Measurements from ENCODE around the gene DLG2. TPM values are rescaled to one million over a fixed set of nuclear protein-coding genes. Genes with fewer than 3 reads are reported as not detected.
A peak's percentile ranks its signal among the peaks of the same experiment; 100 is the strongest.

Gene DLG2
- total and polyA plus RNA-seq, 4 experiments from 2014 or later, result 0.78 to 2.7 (median 1.9) TPM

DNA sequence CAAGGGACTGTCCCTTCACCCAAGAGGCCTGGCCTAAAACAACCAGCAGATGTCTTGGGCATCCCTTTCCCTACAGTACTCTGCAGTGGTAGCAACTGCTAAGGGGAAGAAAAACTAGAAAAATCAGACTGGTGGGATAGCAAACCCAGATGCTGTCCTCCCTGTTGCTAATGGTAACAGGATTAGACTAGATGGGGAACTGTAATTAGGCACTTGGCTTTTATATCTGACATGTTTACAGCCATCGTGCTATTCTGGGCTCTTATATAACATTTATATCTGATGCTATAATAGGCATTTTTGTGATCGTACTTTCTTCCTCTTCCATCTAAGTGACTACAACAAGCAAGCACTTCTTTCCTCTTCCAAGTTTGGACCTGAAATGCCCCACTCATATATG lies 316.7 kb downstream of the DLG2 start:
- Histone ChIP-seq H3K27me3 (ENCODE audit: insufficient read depth, low read length) (no peaks in the 10 kb centered on the region), H3K36me3 (ENCODE audit: insufficient read depth, low read length) (no peaks in the 10 kb centered on the region), H3K9me3 (ENCODE audit: control insufficient read depth in 1 of 2, low read length in 2 of 2) (no peaks in the 10 kb centered on the region), H3K27ac (ENCODE audit: low read depth, low read length) (no peak overlapping the region), H3K4me1 (ENCODE audit: insufficient read depth, low read length) (no peaks in the 10 kb centered on the region), H3K4me3 (ENCODE audit: low read length in 2 of 2) (no peak overlapping the region)
- POLR2A ChIA-PET (ENCODE audit: partially characterized antibody), result no interaction called here
- Mint-ChIP-seq H3K4me1 (no peaks in the 10 kb centered on the region), H3K36me3 (no peaks in the 10 kb centered on the region), H3K27me3 (no peaks in the 10 kb centered on the region), H3K9me3 (peaks cover 4 to 52% (median 26%) of the 10 kb centered on the region in 8 donors), H3K27ac (no peak overlapping the region), H3K4me3 (no peak overlapping the region)
- intact Hi-C loops (cut with micrococcal nuclease), result no loop called here
- CTCF ChIA-PET (ENCODE audit: partially characterized antibody), result no interaction called here
- DNase-seq, result no peak

DNA sequence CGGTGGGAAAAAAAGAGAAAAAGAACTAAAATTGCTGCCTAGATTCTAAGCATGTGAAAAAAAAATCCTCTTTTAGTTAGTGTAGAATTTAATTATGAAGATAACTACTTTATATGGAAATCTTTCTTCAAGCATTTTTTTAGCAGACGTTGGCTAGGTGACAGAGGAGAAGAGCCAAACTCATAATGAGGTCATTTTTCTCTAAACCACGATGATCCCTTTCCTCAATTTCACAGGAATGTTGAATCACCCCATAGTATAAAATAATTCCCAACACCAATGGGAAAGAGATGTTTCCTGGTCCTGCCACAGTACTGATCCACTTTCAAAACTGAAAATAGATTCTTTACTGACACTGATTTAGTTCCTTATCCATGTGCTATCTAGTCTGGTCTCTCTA lies 319.8 kb downstream of the DLG2 start:
- H3K4me1 Mint-ChIP-seq, result no peaks in the 10 kb centered on the region
- Histone ChIP-seq H3K27ac (ENCODE audit: low read depth, low read length) (no peak overlapping the region), H3K9me3 (ENCODE audit: control insufficient read depth in 1 of 2, low read length in 2 of 2) (no peaks in the 10 kb centered on the region), H3K27me3 (ENCODE audit: insufficient read depth, low read length) (no peaks in the 10 kb centered on the region), H3K4me1 (ENCODE audit: insufficient read depth, low read length) (no peaks in the 10 kb centered on the region), H3K4me3 (ENCODE audit: low read length in 2 of 2) (no peak overlapping the region), H3K36me3 (ENCODE audit: insufficient read depth, low read length) (no peaks in the 10 kb centered on the region)
- no peak for DNase-seq
- no peak overlapping the region for H3K27ac Mint-ChIP-seq
- no peaks in the 10 kb centered on the region for H3K36me3 Mint-ChIP-seq
- H3K4me3 Mint-ChIP-seq, result no peak overlapping the region
- peaks cover 2 to 47% (median 29%) of the 10 kb centered on the region in 8 donors for H3K9me3 Mint-ChIP-seq
- intact Hi-C loops (cut with micrococcal nuclease), result no loop called here
- H3K27me3 Mint-ChIP-seq, result no peaks in the 10 kb centered on the region
- ChIA-PET POLR2A (ENCODE audit: partially characterized antibody) (no interaction called here), CTCF (ENCODE audit: partially characterized antibody) (no interaction called here)

DNA sequence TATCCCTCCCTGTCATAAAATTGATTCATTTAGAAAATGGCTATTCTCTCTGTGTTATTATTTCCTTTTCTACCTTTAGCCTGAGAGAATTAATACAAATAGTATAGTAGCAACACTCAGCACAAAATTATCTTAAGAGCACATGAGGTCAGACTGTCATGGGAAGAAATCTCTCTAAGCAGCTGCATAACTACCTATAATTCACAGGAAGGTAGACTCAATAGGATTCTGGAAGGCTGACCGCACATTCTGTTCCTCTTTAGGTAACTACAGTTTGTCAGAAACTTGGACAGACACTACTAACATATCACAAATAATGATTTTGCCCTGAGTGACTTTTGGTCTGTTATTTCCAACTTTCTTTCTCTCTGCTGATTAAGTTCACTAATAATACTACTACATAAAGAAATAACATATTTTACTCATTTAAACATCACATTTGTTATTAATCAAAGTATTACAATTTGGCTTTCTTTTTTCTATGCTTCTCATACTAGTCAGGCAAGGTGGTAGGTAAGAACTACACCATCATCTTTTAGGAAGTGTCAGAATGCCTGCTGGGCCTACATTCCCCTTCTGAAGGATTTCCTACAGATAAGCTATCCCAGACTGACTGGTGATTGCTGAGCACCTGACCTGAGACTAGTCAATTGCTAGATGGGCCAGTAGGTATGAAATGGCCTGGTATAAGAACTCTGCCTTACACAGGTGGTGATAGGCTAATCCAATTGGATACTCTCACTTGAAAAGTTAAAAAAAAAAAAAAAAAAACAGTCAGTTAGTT lies 325.1 kb downstream of the DLG2 start:
- H3K9me3 Mint-ChIP-seq, result peaks cover 5 to 36% (median 20%) of the 10 kb centered on the region in 8 donors
- Histone ChIP-seq H3K36me3 (ENCODE audit: insufficient read depth, low read length) (no peaks in the 10 kb centered on the region), H3K4me3 (ENCODE audit: low read length in 2 of 2) (no peak overlapping the region), H3K9me3 (ENCODE audit: control insufficient read depth in 1 of 2, low read length in 2 of 2) (no peaks in the 10 kb centered on the region), H3K27me3 (ENCODE audit: insufficient read depth, low read length) (no peaks in the 10 kb centered on the region), H3K27ac (ENCODE audit: low read depth, low read length) (no peak overlapping the region), H3K4me1 (ENCODE audit: insufficient read depth, low read length) (no peaks in the 10 kb centered on the region)
- H3K36me3 Mint-ChIP-seq, result no peaks in the 10 kb centered on the region
- POLR2A ChIA-PET (ENCODE audit: partially characterized antibody), result no interaction called here
- CTCF ChIA-PET (ENCODE audit: partially characterized antibody), result no interaction called here
- no peaks in the 10 kb centered on the region for H3K4me1 Mint-ChIP-seq
- no peaks in the 10 kb centered on the region for H3K27me3 Mint-ChIP-seq
- intact Hi-C loops (cut with micrococcal nuclease), result no loop called here
- DNase-seq, result no peak
- H3K27ac Mint-ChIP-seq, result no peak overlapping the region
- no peak overlapping the region for H3K4me3 Mint-ChIP-seq

DNA sequence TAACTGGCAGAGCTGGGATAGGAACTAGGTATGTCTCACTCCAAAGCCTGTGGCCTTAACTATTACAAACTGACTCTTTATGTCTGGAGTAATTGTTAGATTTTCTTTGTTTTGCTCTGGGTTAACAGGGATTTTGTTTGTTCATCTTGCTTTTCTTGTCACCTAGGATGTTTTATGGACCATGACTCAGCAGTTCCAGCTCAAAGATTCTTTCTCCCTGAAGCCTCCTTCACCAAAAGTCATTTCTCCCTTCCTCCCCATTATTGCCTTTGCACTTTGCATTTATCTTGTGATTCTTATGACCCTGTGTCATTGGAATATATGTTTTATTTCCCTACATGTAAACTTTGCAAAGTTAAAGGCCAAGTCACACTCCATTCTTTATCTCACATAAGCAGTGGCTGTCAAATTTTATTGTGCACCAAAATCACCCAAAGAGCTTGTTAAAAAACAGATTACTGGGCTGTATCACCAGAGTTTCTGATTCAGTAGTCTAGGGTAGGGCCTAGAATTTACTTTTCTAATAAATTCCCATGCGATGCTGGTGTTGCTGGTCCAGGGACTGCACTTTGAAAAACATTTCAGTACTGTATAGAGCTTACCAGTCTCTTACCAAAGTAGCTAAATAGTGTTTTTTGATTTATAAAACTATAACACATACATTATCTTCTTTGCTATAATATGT lies 327.7 kb downstream of the DLG2 start:
- Histone ChIP-seq H3K4me1 (ENCODE audit: insufficient read depth, low read length) (no peaks in the 10 kb centered on the region), H3K36me3 (ENCODE audit: insufficient read depth, low read length) (no peaks in the 10 kb centered on the region), H3K9me3 (ENCODE audit: control insufficient read depth in 1 of 2, low read length in 2 of 2) (no peaks in the 10 kb centered on the region), H3K27ac (ENCODE audit: low read depth, low read length) (no peak overlapping the region), H3K27me3 (ENCODE audit: insufficient read depth, low read length) (no peaks in the 10 kb centered on the region), H3K4me3 (ENCODE audit: low read length in 2 of 2) (no peak overlapping the region)
- DNase-seq, result no peak
- Mint-ChIP-seq H3K36me3 (no peaks in the 10 kb centered on the region), H3K27ac (no peak overlapping the region), H3K9me3 (peaks cover 2 to 27% (median 13%) of the 10 kb centered on the region in 8 donors), H3K27me3 (no peaks in the 10 kb centered on the region), H3K4me3 (no peak overlapping the region), H3K4me1 (no peaks in the 10 kb centered on the region)
- intact Hi-C loops (cut with micrococcal nuclease), result no loop called here
- ChIA-PET CTCF (ENCODE audit: partially characterized antibody) (no interaction called here), POLR2A (ENCODE audit: partially characterized antibody) (no interaction called here)

DNA sequence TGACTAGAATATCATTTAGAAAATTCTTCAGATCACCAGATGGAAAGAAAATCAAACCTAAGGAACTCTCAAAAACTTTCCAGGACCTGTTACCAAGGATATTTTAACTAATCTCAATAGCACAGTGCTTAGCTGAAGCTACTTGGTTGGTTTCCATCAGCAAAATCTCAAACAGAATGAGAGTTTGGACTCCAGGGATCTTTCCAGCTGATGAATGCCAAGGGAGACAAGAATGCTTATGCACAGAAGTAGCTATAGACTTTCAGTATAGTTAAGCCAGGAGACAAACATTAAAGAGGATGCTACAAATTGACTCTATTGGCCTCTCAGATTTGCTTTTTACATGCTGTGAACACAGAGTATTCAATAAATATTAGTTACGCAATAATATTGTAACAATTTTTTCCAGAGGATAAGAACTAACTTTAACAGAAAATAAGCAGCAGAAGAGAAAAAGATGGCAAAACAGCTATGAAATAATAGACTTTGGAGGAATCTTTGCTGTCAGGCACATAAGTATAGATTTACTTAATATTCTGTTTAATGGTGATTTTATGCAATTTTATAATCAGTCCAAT lies 331.4 kb downstream of the DLG2 start:
- Histone ChIP-seq H3K27me3 (ENCODE audit: insufficient read depth, low read length) (no peaks in the 10 kb centered on the region), H3K4me1 (ENCODE audit: insufficient read depth, low read length) (no peaks in the 10 kb centered on the region), H3K27ac (ENCODE audit: low read depth, low read length) (no peak overlapping the region), H3K9me3 (ENCODE audit: control insufficient read depth in 1 of 2, low read length in 2 of 2) (no peaks in the 10 kb centered on the region), H3K4me3 (ENCODE audit: low read length in 2 of 2) (no peak overlapping the region), H3K36me3 (ENCODE audit: insufficient read depth, low read length) (no peaks in the 10 kb centered on the region)
- Mint-ChIP-seq H3K27ac (no peak overlapping the region), H3K9me3 (peaks cover 2 to 22% (median 9%) of the 10 kb centered on the region in 8 donors), H3K36me3 (no peaks in the 10 kb centered on the region), H3K4me1 (no peaks in the 10 kb centered on the region), H3K4me3 (no peak overlapping the region), H3K27me3 (no peaks in the 10 kb centered on the region)
- intact Hi-C loops (cut with micrococcal nuclease), result no loop called here
- DNase-seq, result no peak
- CTCF ChIA-PET (ENCODE audit: partially characterized antibody), result no interaction called here
- POLR2A ChIA-PET (ENCODE audit: partially characterized antibody), result no interaction called here

DNA sequence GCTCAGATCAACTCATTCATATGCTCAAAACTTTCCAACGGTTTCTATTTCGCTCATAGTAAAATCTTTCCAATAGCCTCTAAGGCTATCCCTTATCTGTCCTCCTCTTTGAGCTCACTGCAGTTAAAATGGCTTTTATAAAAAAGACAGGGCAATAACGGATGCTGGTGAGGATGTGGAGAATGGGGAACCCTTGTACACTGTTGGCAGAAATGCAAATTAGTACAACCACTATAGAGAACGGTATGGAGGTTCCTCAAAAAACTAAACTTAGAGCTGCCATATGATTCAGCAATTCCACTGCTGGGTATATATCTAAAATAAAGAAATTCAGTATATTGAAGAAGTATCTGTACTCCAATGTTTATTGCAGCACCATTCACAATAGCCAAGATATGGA lies 345.6 kb downstream of the DLG2 start:
- H3K36me3 ChIP-seq (ENCODE audit: insufficient read depth, low read length), result no peaks in the 10 kb centered on the region
- no peak overlapping the region for H3K27ac ChIP-seq (ENCODE audit: low read depth, low read length)
- Mint-ChIP-seq H3K4me3 (no peak overlapping the region), H3K36me3 (no peaks in the 10 kb centered on the region), H3K27ac (no peak overlapping the region), H3K9me3 (peaks cover 0 to 13% (median 4%) of the 10 kb centered on the region in 8 donors), H3K27me3 (no peaks in the 10 kb centered on the region), H3K4me1 (peaks cover 0 to 4% (median 0%) of the 10 kb centered on the region in 4 donors)
- H3K4me3 ChIP-seq (ENCODE audit: low read length in 2 of 2), result no peak overlapping the region
- ChIA-PET CTCF (ENCODE audit: partially characterized antibody) (no interaction called here), POLR2A (ENCODE audit: partially characterized antibody) (no interaction called here)
- intact Hi-C loops (cut with micrococcal nuclease), result no loop called here
- no peak for DNase-seq
- no peaks in the 10 kb centered on the region for H3K9me3 ChIP-seq (ENCODE audit: control insufficient read depth in 1 of 2, low read length in 2 of 2)
- no peaks in the 10 kb centered on the region for H3K4me1 ChIP-seq (ENCODE audit: insufficient read depth, low read length)
- H3K27me3 ChIP-seq (ENCODE audit: insufficient read depth, low read length), result no peaks in the 10 kb centered on the region

DNA sequence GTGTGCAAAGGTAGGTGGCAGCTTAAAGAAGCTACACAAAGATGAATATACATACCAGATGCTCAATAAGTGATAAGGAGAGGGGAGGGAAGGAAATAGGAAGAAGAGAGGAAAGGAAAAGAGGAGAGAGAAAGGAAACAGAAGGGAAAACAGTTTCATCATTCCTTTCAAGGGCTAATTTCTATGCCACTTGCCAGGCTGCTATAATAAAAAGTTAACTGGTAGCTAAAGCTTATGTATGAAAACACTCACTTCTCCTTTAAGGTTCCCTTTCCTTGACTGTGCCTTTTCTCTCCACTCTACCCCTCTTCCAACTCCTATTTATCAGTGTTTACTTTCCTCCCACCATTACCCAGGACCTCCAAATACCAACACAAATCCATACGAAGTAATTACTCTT lies 347.9 kb downstream of the DLG2 start:
- intact Hi-C loops (cut with micrococcal nuclease), result no loop called here
- peaks cover 0 to 15% (median 3%) of the 10 kb centered on the region in 8 donors for H3K9me3 Mint-ChIP-seq
- no peak overlapping the region for H3K4me3 Mint-ChIP-seq
- Histone ChIP-seq H3K4me1 (ENCODE audit: insufficient read depth, low read length) (no peaks in the 10 kb centered on the region), H3K9me3 (ENCODE audit: control insufficient read depth in 1 of 2, low read length in 2 of 2) (no peaks in the 10 kb centered on the region), H3K36me3 (ENCODE audit: insufficient read depth, low read length) (no peaks in the 10 kb centered on the region), H3K27me3 (ENCODE audit: insufficient read depth, low read length) (no peaks in the 10 kb centered on the region), H3K27ac (ENCODE audit: low read depth, low read length) (no peak overlapping the region), H3K4me3 (ENCODE audit: low read length in 2 of 2) (no peak overlapping the region)
- no peaks in the 10 kb centered on the region for H3K27me3 Mint-ChIP-seq
- ChIA-PET POLR2A (ENCODE audit: partially characterized antibody) (no interaction called here), CTCF (ENCODE audit: partially characterized antibody) (no interaction called here)
- H3K4me1 Mint-ChIP-seq, result peaks cover 0 to 4% (median 0%) of the 10 kb centered on the region in 4 donors
- peak overlapping the region in 1 of 7 donors; percentile 9 for H3K27ac Mint-ChIP-seq
- no peaks in the 10 kb centered on the region for H3K36me3 Mint-ChIP-seq
- DNase-seq, result no peak

Measured in CD4-positive, alpha-beta memory T cell (primary cell).